Osteoblast (primary cell): ENCODE results near the gene CALM3. TPM values are rescaled to one million over a fixed set of nuclear protein-coding genes. Genes with fewer than 3 reads are reported as not detected.

Experiments used
- DNase-seq: peaks from one replicate; pipeline ENCODE4 v3.0.0; 2011; ENCODE audit warnings: low spot score, mixed read lengths; ENCODE audit not compliant: insufficient read length; ENCODE audit errors: missing footprints
- H2AFZ ChIP-seq: 2 replicates; pipeline ENCODE4 v1.6.0; 2011; ENCODE audit warnings: mild to moderate bottlenecking, low read length
- H3K27ac ChIP-seq: 2 replicates; pipeline ENCODE4 v1.5.1; 2011; ENCODE audit warnings: mild to moderate bottlenecking, low read depth, low read length, moderate library complexity
- H3K27me3 ChIP-seq: 2 replicates; pipeline ENCODE4 v1.6.0; 2012; ENCODE audit warnings: mild to moderate bottlenecking, control low read depth, inconsistent platforms, low read length, moderate library complexity; ENCODE audit not compliant: insufficient read depth
- H3K36me3 ChIP-seq: 2 replicates; pipeline ENCODE4 v1.5.1; 2011; ENCODE audit warnings: mild to moderate bottlenecking, low read length, control low read depth, moderate library complexity; ENCODE audit not compliant: insufficient read depth
- H3K4me1 ChIP-seq: 2 replicates; pipeline ENCODE4 v1.5.1; 2011; ENCODE audit warnings: mild to moderate bottlenecking, low read length, control low read depth, moderate library complexity; ENCODE audit not compliant: insufficient read depth
- H3K4me2 ChIP-seq: 2 replicates; pipeline ENCODE4 v1.6.0; 2011; ENCODE audit warnings: mild to moderate bottlenecking, low read length; ENCODE audit not compliant: insufficient read depth
- H3K4me3 ChIP-seq: fragments of 200-600 bp; sonication (generic); 3 replicates; pipeline ENCODE4 v1.5.1; 2012; ENCODE audit warnings: mild to moderate bottlenecking, low read length, inconsistent platforms; ENCODE audit not compliant: insufficient read depth
- H3K79me2 ChIP-seq: 2 replicates; pipeline ENCODE4 v1.6.0; 2012; ENCODE audit warnings: mild to moderate bottlenecking, low read length, control low read depth, inconsistent platforms; ENCODE audit not compliant: insufficient read depth
- H3K9me3 ChIP-seq: 2 replicates; pipeline ENCODE4 v1.5.1; 2011; ENCODE audit warnings: low read depth, low read length, control low read depth
- H4K20me1 ChIP-seq: 2 replicates; pipeline ENCODE4 v1.6.0; 2012; ENCODE audit warnings: mild to moderate bottlenecking, low read length, control low read depth; ENCODE audit not compliant: insufficient read depth
- total RNA-seq: library from RNA; depleted of rRNA; stranded (reverse); fragments of >200 nt; gene quantifications from 2 replicates; pipeline ENCODE4 v1.2.3, GENCODE V29; 2012
- TF ChIP-seq, protein P1 (sequence below): IDR thresholded peaks from 2 replicates; pipeline ENCODE4 v1.5.1; 2011; ENCODE audit warnings: mild to moderate bottlenecking, low read depth, low read length, moderate library complexity; ENCODE audit errors: extremely low read depth

The CALM3 gene
- total RNA-seq, 1 donor: 124 TPM

DNA sequence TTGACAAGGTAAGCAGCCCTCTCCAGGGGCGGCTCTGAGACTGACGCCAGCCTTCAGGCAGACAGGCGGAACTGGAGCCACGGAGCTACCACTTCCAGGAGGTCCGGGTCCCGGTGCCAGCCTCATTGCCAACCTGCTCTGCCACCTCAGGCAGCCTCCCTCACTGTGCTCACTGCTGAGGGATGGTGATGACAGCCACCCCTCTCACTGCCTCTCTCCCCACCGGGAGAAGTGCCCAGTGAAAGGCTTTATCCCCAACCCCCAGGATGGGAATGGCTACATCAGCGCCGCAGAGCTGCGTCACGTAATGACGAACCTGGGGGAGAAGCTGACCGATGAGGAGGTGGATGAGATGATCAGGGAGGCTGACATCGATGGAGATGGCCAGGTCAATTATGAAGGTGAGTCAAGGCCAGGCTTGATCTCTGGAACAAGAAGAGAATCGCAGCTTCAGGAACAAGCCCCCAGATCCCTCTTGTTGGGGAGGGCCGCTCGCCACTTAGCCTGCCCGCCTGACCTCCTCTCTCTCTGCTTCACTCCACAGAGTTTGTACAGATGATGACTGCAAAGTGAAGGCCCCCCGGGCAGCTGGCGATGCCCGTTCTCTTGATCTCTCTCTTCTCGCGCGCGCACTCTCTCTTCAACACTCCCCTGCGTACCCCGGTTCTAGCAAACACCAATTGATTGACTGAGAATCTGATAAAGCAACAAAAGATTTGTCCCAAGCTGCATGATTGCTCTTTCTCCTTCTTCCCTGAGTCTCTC, 7.6 kb downstream of the CALM3 start:
- TF ChIP-seq, protein P1, sequence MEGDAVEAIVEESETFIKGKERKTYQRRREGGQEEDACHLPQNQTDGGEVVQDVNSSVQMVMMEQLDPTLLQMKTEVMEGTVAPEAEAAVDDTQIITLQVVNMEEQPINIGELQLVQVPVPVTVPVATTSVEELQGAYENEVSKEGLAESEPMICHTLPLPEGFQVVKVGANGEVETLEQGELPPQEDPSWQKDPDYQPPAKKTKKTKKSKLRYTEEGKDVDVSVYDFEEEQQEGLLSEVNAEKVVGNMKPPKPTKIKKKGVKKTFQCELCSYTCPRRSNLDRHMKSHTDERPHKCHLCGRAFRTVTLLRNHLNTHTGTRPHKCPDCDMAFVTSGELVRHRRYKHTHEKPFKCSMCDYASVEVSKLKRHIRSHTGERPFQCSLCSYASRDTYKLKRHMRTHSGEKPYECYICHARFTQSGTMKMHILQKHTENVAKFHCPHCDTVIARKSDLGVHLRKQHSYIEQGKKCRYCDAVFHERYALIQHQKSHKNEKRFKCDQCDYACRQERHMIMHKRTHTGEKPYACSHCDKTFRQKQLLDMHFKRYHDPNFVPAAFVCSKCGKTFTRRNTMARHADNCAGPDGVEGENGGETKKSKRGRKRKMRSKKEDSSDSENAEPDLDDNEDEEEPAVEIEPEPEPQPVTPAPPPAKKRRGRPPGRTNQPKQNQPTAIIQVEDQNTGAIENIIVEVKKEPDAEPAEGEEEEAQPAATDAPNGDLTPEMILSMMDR: no peak
- Histone ChIP-seq H4K20me1 (peaks cover 73% of the 10 kb centered on the region), H3K4me1 (peaks cover 25% of the 10 kb centered on the region)

DNA sequence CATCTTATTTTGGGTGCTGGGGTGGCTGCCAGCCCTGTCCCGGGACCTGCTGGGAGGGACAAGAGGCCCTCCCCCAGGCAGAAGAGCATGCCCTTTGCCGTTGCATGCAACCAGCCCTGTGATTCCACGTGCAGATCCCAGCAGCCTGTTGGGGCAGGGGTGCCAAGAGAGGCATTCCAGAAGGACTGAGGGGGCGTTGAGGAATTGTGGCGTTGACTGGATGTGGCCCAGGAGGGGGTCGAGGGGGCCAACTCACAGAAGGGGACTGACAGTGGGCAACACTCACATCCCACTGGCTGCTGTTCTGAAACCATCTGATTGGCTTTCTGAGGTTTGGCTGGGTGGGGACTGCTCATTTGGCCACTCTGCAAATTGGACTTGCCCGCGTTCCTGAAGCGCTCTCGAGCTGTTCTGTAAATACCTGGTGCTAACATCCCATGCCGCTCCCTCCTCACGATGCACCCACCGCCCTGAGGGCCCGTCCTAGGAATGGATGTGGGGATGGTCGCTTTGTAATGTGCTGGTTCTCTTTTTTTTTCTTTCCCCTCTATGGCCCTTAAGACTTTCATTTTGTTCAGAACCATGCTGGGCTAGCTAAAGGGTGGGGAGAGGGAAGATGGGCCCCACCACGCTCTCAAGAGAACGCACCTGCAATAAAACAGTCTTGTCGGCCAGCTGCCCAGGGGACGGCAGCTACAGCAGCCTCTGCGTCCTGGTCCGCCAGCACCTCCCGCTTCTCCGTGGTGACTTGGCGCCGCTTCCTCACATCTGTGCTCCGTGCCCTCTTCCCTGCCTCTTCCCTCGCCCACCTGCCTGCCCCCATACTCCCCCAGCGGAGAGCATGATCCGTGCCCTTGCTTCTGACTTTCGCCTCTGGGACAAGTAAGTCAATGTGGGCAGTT, 8.6 kb downstream of the CALM3 start:
- H4K20me1 ChIP-seq: peaks cover 65% of the 10 kb centered on the region
- TF ChIP-seq, protein P1: no peak
- H3K4me2 ChIP-seq: no peak overlapping the region
- no peaks in the 10 kb centered on the region for H3K27me3 ChIP-seq
- DNase-seq: no peak
- H3K9me3 ChIP-seq: no peaks in the 10 kb centered on the region
- no peak overlapping the region for H3K4me3 ChIP-seq
- H3K27ac ChIP-seq: no peak overlapping the region
- peaks cover 33% of the 10 kb centered on the region for H3K79me2 ChIP-seq
- no peak overlapping the region for H2AFZ ChIP-seq
- peaks cover 17% of the 10 kb centered on the region for H3K4me1 ChIP-seq
- H3K36me3 ChIP-seq: peaks cover 51% of the 10 kb centered on the region

More for the DNA sequence above, 7.6 kb downstream of the CALM3 start:
- DNase-seq: no peak
- Histone ChIP-seq H3K79me2 (peaks cover 43% of the 10 kb centered on the region), H3K36me3 (peaks cover 51% of the 10 kb centered on the region), H3K4me3 (no peak overlapping the region), H3K4me2 (no peak overlapping the region), H2AFZ (no peak overlapping the region), H3K9me3 (no peaks in the 10 kb centered on the region), H3K27me3 (no peaks in the 10 kb centered on the region), H3K27ac (no peak overlapping the region)

DNA sequence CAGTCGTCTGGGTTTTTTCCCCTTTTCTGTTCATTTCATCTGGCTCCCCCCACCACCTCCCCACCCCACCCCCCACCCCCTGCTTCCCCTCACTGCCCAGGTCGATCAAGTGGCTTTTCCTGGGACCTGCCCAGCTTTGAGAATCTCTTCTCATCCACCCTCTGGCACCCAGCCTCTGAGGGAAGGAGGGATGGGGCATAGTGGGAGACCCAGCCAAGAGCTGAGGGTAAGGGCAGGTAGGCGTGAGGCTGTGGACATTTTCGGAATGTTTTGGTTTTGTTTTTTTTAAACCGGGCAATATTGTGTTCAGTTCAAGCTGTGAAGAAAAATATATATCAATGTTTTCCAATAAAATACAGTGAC, 9.3 kb downstream of the CALM3 start:
- peaks cover 51% of the 10 kb centered on the region for H3K36me3 ChIP-seq
- peaks cover 26% of the 10 kb centered on the region for H3K79me2 ChIP-seq

More for the DNA sequence above, 9.3 kb downstream of the CALM3 start:
- Histone ChIP-seq H3K27ac (no peak overlapping the region), H2AFZ (no peak overlapping the region), H3K4me3 (no peak overlapping the region), H3K4me2 (no peak overlapping the region), H3K27me3 (no peaks in the 10 kb centered on the region), H3K9me3 (no peaks in the 10 kb centered on the region), H4K20me1 (peaks cover 58% of the 10 kb centered on the region), H3K4me1 (peaks cover 17% of the 10 kb centered on the region)
- no peak for DNase-seq
- TF ChIP-seq, protein P1: no peak
